Measurements from ENCODE around the gene MKRN1.

GRCh38 chr7:140433396-140433795 is 45.9 kb downstream of the MKRN1 start:
- TF ChIP-seq, protein P1, sequence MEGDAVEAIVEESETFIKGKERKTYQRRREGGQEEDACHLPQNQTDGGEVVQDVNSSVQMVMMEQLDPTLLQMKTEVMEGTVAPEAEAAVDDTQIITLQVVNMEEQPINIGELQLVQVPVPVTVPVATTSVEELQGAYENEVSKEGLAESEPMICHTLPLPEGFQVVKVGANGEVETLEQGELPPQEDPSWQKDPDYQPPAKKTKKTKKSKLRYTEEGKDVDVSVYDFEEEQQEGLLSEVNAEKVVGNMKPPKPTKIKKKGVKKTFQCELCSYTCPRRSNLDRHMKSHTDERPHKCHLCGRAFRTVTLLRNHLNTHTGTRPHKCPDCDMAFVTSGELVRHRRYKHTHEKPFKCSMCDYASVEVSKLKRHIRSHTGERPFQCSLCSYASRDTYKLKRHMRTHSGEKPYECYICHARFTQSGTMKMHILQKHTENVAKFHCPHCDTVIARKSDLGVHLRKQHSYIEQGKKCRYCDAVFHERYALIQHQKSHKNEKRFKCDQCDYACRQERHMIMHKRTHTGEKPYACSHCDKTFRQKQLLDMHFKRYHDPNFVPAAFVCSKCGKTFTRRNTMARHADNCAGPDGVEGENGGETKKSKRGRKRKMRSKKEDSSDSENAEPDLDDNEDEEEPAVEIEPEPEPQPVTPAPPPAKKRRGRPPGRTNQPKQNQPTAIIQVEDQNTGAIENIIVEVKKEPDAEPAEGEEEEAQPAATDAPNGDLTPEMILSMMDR (IDR thresholded peaks at IDR 0.05) = no peak
- TF ChIP-seq POLR2A (IDR thresholded peaks at IDR 0.05) (no peak), POLR2AphosphoS5 (IDR thresholded peaks at IDR 0.05) (no peak)

Data from suprapubic skin (tissue), 4 donors.